DOHH2 (cell line): ENCODE results near the gene TULP3.

Experiments used
- H3F3A ChIP-seq: fragments of 200-600 bp; sonication (generic), shearing (Covaris generic); 2 replicates; pipeline ENCODE4 v1.6.0; 2016; ENCODE audit warnings: antibody characterized with exemption, mild to moderate bottlenecking; ENCODE audit not compliant: control insufficient read depth, insufficient read depth
- H3K27ac ChIP-seq: fragments of 200-600 bp; sonication (generic); 2 replicates; pipeline ENCODE4 v1.5.1; 2014; ENCODE audit warnings: low read depth, mild to moderate bottlenecking, low read length, moderate library complexity
- H3K27me3 ChIP-seq: fragments of 200-600 bp; sonication (generic); 2 replicates; pipeline ENCODE4 v1.6.1; 2014; ENCODE audit warnings: mild to moderate bottlenecking, low read length, mixed read lengths; ENCODE audit not compliant: control insufficient read depth
- H3K36me3 ChIP-seq: fragments of 200-600 bp; sonication (generic); 2 replicates; pipeline ENCODE4 v1.6.1; 2014; ENCODE audit warnings: mild to moderate bottlenecking, low read length, moderate library complexity, mixed read lengths; ENCODE audit not compliant: control insufficient read depth
- H3K4me1 ChIP-seq: fragments of 200-600 bp; sonication (generic); 2 replicates; pipeline ENCODE4 v1.6.1; 2014; ENCODE audit warnings: mild to moderate bottlenecking, low read length, mixed read lengths; ENCODE audit not compliant: control insufficient read depth
- H3K4me2 ChIP-seq: fragments of 200-600 bp; sonication (generic); 2 replicates; pipeline ENCODE4 v1.6.0; 2014; ENCODE audit warnings: mild to moderate bottlenecking, low read length, moderate library complexity
- H3K4me3 ChIP-seq: fragments of 200-600 bp; sonication (generic); 2 replicates; pipeline ENCODE4 v1.5.1; 2014; ENCODE audit warnings: mild to moderate bottlenecking, low read length, mixed read lengths
- H3K79me2 ChIP-seq: fragments of 200-600 bp; sonication (generic); 2 replicates; pipeline ENCODE4 v1.6.1; 2014; ENCODE audit warnings: mild to moderate bottlenecking, low read length, mixed read lengths; ENCODE audit not compliant: control insufficient read depth
- H3K9me2 ChIP-seq: fragments of 200-600 bp; sonication (generic); replicated peaks from 2 replicates; pipeline ENCODE4 v1.6.1; 2014; ENCODE audit warnings: mild to moderate bottlenecking, low read length, mixed read lengths; ENCODE audit not compliant: control insufficient read depth
- H3K9me3 ChIP-seq: fragments of 200-600 bp; sonication (generic); 2 replicates; pipeline ENCODE4 v1.6.1; 2014; ENCODE audit warnings: antibody characterized with exemption, low read length, mixed read lengths; ENCODE audit not compliant: control insufficient read depth, insufficient read depth
- H4K20me1 ChIP-seq: fragments of 200-600 bp; sonication (generic); 2 replicates; pipeline ENCODE4 v1.6.0; 2014; ENCODE audit warnings: low read depth, mild to moderate bottlenecking, antibody characterized with exemption, low read length, moderate library complexity; ENCODE audit not compliant: control insufficient read depth, insufficient read depth
- CTCF ChIP-seq: fragments of 200-600 bp; sonication (generic); IDR thresholded peaks from one replicate; pipeline ENCODE4 v1.5.1; 2014; ENCODE audit warnings: antibody characterized with exemption, mild to moderate bottlenecking, low read depth, low read length; ENCODE audit not compliant: poor library complexity, severe bottlenecking
- EZH2phosphoT487 ChIP-seq: fragments of 200-600 bp; sonication (generic); IDR thresholded peaks from 2 replicates; pipeline ENCODE4 v1.6.1; 2017; ENCODE audit warnings: borderline replicate concordance, mild to moderate bottlenecking, antibody characterized with exemption, low read length, moderate library complexity, mixed read lengths

Gene TULP3

GRCh38 chr12:2925322-2925995 lies 34.8 kb downstream of the TULP3 start:
- no peak overlapping the region for H3K4me2 ChIP-seq

GRCh38 chr12:2930865-2931264 lies 40.2 kb downstream of the TULP3 start:
- no peak overlapping the region for H3K4me3 ChIP-seq
- no peaks in the 10 kb centered on the region for H3K9me2 ChIP-seq
- H3F3A ChIP-seq: no peaks in the 10 kb centered on the region

More at GRCh38 chr12:2925322-2925995, 34.8 kb downstream of the TULP3 start:
- Histone ChIP-seq H3F3A (no peaks in the 10 kb centered on the region), H3K4me1 (no peaks in the 10 kb centered on the region), H3K27me3 (no peaks in the 10 kb centered on the region), H3K27ac (no peak overlapping the region), H3K9me2 (no peaks in the 10 kb centered on the region), H3K79me2 (no peaks in the 10 kb centered on the region), H3K4me3 (no peak overlapping the region), H4K20me1 (no peaks in the 10 kb centered on the region), H3K9me3 (no peaks in the 10 kb centered on the region), H3K36me3 (peaks cover 14% of the 10 kb centered on the region)
- TF ChIP-seq CTCF: no peak
- no peak for TF ChIP-seq EZH2phosphoT487

GRCh38 chr12:2933586-2933985 lies 42.9 kb downstream of the TULP3 start:
- no peaks in the 10 kb centered on the region for H3F3A ChIP-seq
- no peak overlapping the region for H3K4me2 ChIP-seq
- H3K79me2 ChIP-seq: no peaks in the 10 kb centered on the region
- peaks cover 23% of the 10 kb centered on the region; the same call in 1 of the 2 replicates for H3K36me3 ChIP-seq
- no peaks in the 10 kb centered on the region for H4K20me1 ChIP-seq
- no peaks in the 10 kb centered on the region for H3K9me2 ChIP-seq
- H3K27me3 ChIP-seq: no peaks in the 10 kb centered on the region
- no peaks in the 10 kb centered on the region for H3K9me3 ChIP-seq
- H3K4me1 ChIP-seq: no peaks in the 10 kb centered on the region
- no peak overlapping the region for H3K4me3 ChIP-seq
- no peak for TF ChIP-seq CTCF
- TF ChIP-seq EZH2phosphoT487: no peak
- no peak overlapping the region for H3K27ac ChIP-seq

More at GRCh38 chr12:2930865-2931264, 40.2 kb downstream of the TULP3 start:
- Histone ChIP-seq H3K9me3 (no peaks in the 10 kb centered on the region), H3K27ac (no peak overlapping the region), H3K36me3 (peaks cover 16% of the 10 kb centered on the region; the same call in 1 of the 2 replicates), H3K79me2 (no peaks in the 10 kb centered on the region), H3K27me3 (no peaks in the 10 kb centered on the region), H4K20me1 (no peaks in the 10 kb centered on the region), H3K4me2 (no peak overlapping the region), H3K4me1 (no peaks in the 10 kb centered on the region)
- TF ChIP-seq EZH2phosphoT487 (no peak), CTCF (no peak)
